Trophoblast cell (in vitro differentiated cells and primary cell): ENCODE measurements around the gene GRIA4.

Experiments used
- DNase-seq, 2 donors: peaks; one replicate each; pipeline ENCODE4 v3.0.0-alpha.2; 2016
- H2AFZ ChIP-seq: 2 replicates; pipeline ENCODE4 v1.6.1; 2013; ENCODE audit warnings: low read length, moderate library complexity, mild to moderate bottlenecking; ENCODE audit not compliant: insufficient read depth, poor library complexity
- H2AK5ac ChIP-seq: 2 replicates; pipeline ENCODE4 v1.6.1; 2013; ENCODE audit warnings: mild to moderate bottlenecking, low read length
- H2BK120ac ChIP-seq: 2 replicates; pipeline ENCODE4 v1.6.1; 2013; ENCODE audit warnings: low read length, mild to moderate bottlenecking, moderate library complexity; ENCODE audit not compliant: insufficient read depth, poor library complexity
- H2BK12ac ChIP-seq: 2 replicates; pipeline ENCODE4 v1.6.1; 2013; ENCODE audit warnings: mild to moderate bottlenecking, low read length, moderate library complexity
- H2BK5ac ChIP-seq: 2 replicates; pipeline ENCODE4 v1.6.1; 2013; ENCODE audit warnings: low read length, low read depth, moderate library complexity, mild to moderate bottlenecking; ENCODE audit not compliant: poor library complexity
- H3K14ac ChIP-seq: 2 replicates; pipeline ENCODE4 v1.6.1; 2013; ENCODE audit warnings: mild to moderate bottlenecking, low read length
- H3K18ac ChIP-seq: 2 replicates; pipeline ENCODE4 v1.6.1; 2013; ENCODE audit warnings: mild to moderate bottlenecking, low read length
- H3K23ac ChIP-seq: 2 replicates; pipeline ENCODE4 v1.6.1; 2013; ENCODE audit warnings: low read length
- H3K27ac ChIP-seq: 2 replicates; pipeline ENCODE4 v1.5.1; 2013; ENCODE audit warnings: low read depth, mild to moderate bottlenecking, inconsistent platforms, low read length, moderate library complexity
- H3K27me3 ChIP-seq: 2 replicates; pipeline ENCODE4 v1.6.1; 2013; ENCODE audit warnings: inconsistent platforms, mild to moderate bottlenecking, low read length, moderate library complexity; ENCODE audit not compliant: insufficient read depth
- H3K36me3 ChIP-seq, 2 experiments: 1 replicate in 1 of 2; 2 replicates in 1 of 2; pipeline ENCODE4 v1.6.1; 2013; ENCODE audit warnings: low read length in 2 of 2, mild to moderate bottlenecking in 2 of 2, moderate library complexity in 1 of 2; ENCODE audit not compliant: insufficient read depth in 2 of 2, control insufficient read depth in 1 of 2
- H3K4ac ChIP-seq: 2 replicates; pipeline ENCODE4 v1.6.1; 2013; ENCODE audit warnings: low read depth, mild to moderate bottlenecking, low read length, moderate library complexity
- H3K4me1 ChIP-seq, 2 experiments: 1 replicate in 1 of 2; 2 replicates in 1 of 2; pipeline ENCODE4 v1.6.1; 2013; ENCODE audit warnings: low read length in 2 of 2, mild to moderate bottlenecking in 2 of 2, moderate library complexity in 1 of 2; ENCODE audit not compliant: insufficient read depth in 2 of 2, control insufficient read depth in 1 of 2
- H3K4me2 ChIP-seq: 2 replicates; pipeline ENCODE4 v1.6.1; 2013; ENCODE audit warnings: inconsistent platforms, mild to moderate bottlenecking, low read length, moderate library complexity
- H3K4me3 ChIP-seq: 2 replicates; pipeline ENCODE4 v1.5.1; 2013; ENCODE audit warnings: mild to moderate bottlenecking, low read depth, low read length, inconsistent platforms
- H3K79me1 ChIP-seq: one replicate; pipeline ENCODE4 v1.6.1; 2013; ENCODE audit warnings: low read length
- H3K79me2 ChIP-seq: 2 replicates; pipeline ENCODE4 v1.6.1; 2013; ENCODE audit warnings: low read length, mild to moderate bottlenecking; ENCODE audit not compliant: control insufficient read depth, insufficient read depth, poor library complexity
- H3K9ac ChIP-seq: 2 replicates; pipeline ENCODE4 v1.6.1; 2013; ENCODE audit warnings: mild to moderate bottlenecking, low read length
- H3K9me3 ChIP-seq: 2 replicates; pipeline ENCODE4 v1.6.1; 2013; ENCODE audit warnings: low read depth, mild to moderate bottlenecking, control low read depth, inconsistent platforms, low read length; ENCODE audit not compliant: insufficient read depth
- H4K12ac ChIP-seq: 2 replicates; pipeline ENCODE4 v1.6.1; 2013; ENCODE audit warnings: low read depth, mild to moderate bottlenecking, low read length, moderate library complexity
- H4K8ac ChIP-seq: 2 replicates; pipeline ENCODE4 v1.6.1; 2013; ENCODE audit warnings: low read depth, mild to moderate bottlenecking, low read length, moderate library complexity
- H4K91ac ChIP-seq: one replicate; pipeline ENCODE4 v1.6.1; 2013; ENCODE audit warnings: low read depth, mild to moderate bottlenecking, low read length, moderate library complexity
- WGBS: extraction: QIAGEN DNeasy Blood & Tissue Kit; methylation state at CpG from one replicate; pipeline ENCODE4 v1.1.7; 2013; ENCODE audit warnings: missing lambda C conversion rate; ENCODE audit not compliant: insufficient read length, insufficient coverage; ENCODE audit errors: extremely low coverage; 5-methylcytosine and 5-hydroxymethylcytosine counted together

The GRIA4 gene

DNA sequence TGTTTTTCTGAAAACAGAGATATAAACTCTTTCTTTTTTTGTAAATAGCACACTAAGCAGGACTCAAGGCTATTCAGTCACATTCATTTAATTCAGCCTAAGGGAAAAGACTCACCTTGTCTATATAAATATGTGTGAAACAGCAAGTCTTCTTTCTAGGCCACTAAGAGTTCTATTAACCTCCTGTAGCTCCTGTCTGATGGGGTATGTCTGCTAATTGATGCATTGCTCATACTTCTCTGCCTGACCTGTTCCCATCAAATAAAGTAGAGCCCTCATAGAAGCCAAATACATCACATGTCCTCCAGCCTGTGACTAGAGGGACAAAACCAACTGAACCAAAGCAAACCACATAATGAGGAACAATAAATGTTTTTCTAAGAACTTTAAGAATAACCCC lies 344.0 kb downstream of the GRIA4 start:
- Histone ChIP-seq H4K12ac (no peak overlapping the region), H2BK5ac (no peak overlapping the region), H2AFZ (no peak overlapping the region), H3K36me3 (no peaks in the 10 kb centered on the region), H2BK120ac (no peak overlapping the region), H3K14ac (no peak overlapping the region), H3K79me1 (no peaks in the 10 kb centered on the region), H2AK5ac (no peak overlapping the region), H3K23ac (no peak overlapping the region), H3K27ac (no peak overlapping the region), H3K4me3 (no peak overlapping the region), H2BK12ac (no peak overlapping the region), H3K4me2 (no peak overlapping the region), H4K91ac (no peak overlapping the region), H3K4ac (no peak overlapping the region), H3K9me3 (no peaks in the 10 kb centered on the region), H4K8ac (no peak overlapping the region), H3K79me2 (no peaks in the 10 kb centered on the region), H3K9ac (no peak overlapping the region), H3K18ac (no peak overlapping the region), H3K27me3 (no peaks in the 10 kb centered on the region), H3K4me1 (no peaks in the 10 kb centered on the region)
- DNase-seq: no peak

- H2BK12ac ChIP-seq: no peak overlapping the region
- H4K12ac ChIP-seq: no peak overlapping the region
- H3K4ac ChIP-seq: no peak overlapping the region
These were observed 350.7 kb downstream of the GRIA4 start for GRCh38 chr11:105960252-105961245.

DNA sequence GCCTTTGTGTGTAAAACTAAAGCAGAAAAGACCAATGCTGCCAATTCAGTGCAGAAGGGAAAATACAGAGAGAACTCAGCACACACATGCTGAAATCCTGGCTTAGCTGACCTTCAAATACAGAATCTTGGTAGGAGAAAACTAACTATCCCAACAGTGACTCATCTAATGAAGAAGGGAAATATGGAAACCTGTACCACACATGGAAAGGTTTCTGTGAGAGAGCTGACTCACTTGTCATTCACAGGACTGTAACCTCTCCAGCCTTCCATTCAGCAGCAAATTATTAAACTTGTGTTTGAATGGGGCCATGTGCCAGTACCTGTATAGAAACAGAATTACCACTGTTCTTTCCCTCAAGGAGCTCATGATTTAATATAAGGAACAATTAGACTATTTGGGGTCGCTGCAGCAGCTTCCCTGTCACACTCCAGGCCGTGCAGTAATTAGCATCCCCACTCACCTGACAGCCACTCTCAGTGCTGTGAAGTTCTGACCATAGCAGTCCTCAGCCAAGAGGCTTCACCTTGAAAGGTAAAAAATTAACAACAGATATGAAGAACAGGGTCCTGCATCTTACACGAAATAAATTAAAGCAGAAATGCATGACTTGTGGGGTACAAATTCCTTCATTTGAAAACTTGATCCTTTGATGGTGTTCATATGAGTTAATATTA lies 358.3 kb downstream of the GRIA4 start:
- H4K91ac ChIP-seq: no peak overlapping the region
- no peak overlapping the region for H2AK5ac ChIP-seq
- WGBS: no CpG with 5 or more reads among the region's 3 CpGs
- no peak overlapping the region for H2BK12ac ChIP-seq
- H4K8ac ChIP-seq: no peak overlapping the region
- no peaks in the 10 kb centered on the region for H3K36me3 ChIP-seq
- no peaks in the 10 kb centered on the region for H3K4me1 ChIP-seq
- no peak overlapping the region for H3K23ac ChIP-seq
- no peak overlapping the region for H2BK120ac ChIP-seq
- no peak overlapping the region for H2BK5ac ChIP-seq
- H3K4me2 ChIP-seq: no peak overlapping the region
- no peak for DNase-seq
- H3K79me2 ChIP-seq: no peaks in the 10 kb centered on the region
- no peak overlapping the region for H2AFZ ChIP-seq
- H3K27me3 ChIP-seq: no peaks in the 10 kb centered on the region
- no peaks in the 10 kb centered on the region for H3K9me3 ChIP-seq
- no peak overlapping the region for H3K14ac ChIP-seq
- no peak overlapping the region for H3K18ac ChIP-seq
- H3K4me3 ChIP-seq: no peak overlapping the region
- H3K9ac ChIP-seq: no peak overlapping the region
- H4K12ac ChIP-seq: no peak overlapping the region
- H3K4ac ChIP-seq: no peak overlapping the region
- H3K27ac ChIP-seq: no peak overlapping the region
- no peaks in the 10 kb centered on the region for H3K79me1 ChIP-seq

More at GRCh38 chr11:105960252-105961245, 350.7 kb downstream of the GRIA4 start:
- H3K27me3 ChIP-seq: no peaks in the 10 kb centered on the region
- no peak overlapping the region for H3K27ac ChIP-seq
- no CpG with 5 or more reads among the region's 22 CpGs for WGBS
- no peaks in the 10 kb centered on the region for H3K36me3 ChIP-seq
- no peak overlapping the region for H2AK5ac ChIP-seq
- no peak overlapping the region for H3K4me2 ChIP-seq
- H4K91ac ChIP-seq: no peak overlapping the region
- H3K18ac ChIP-seq: no peak overlapping the region
- no peak overlapping the region for H2BK120ac ChIP-seq
- H2BK5ac ChIP-seq: no peak overlapping the region
- no peak overlapping the region for H3K4me3 ChIP-seq
- H3K79me2 ChIP-seq: no peaks in the 10 kb centered on the region
- H3K4me1 ChIP-seq: peaks cover 3 to 4% of the 10 kb centered on the region in 2 experiments
- no peak overlapping the region for H3K23ac ChIP-seq
- no peak overlapping the region for H3K9ac ChIP-seq
- H4K8ac ChIP-seq: no peak overlapping the region
- H3K9me3 ChIP-seq: peaks cover 2% of the 10 kb centered on the region
- peak; percentile 3 to 32 for DNase-seq
- H2AFZ ChIP-seq: peak overlapping the region; percentile 73
- no peaks in the 10 kb centered on the region for H3K79me1 ChIP-seq
- H3K14ac ChIP-seq: no peak overlapping the region

GRCh38 chr11:105969756-105970155 lies 359.9 kb downstream of the GRIA4 start:
- Histone ChIP-seq H2BK12ac (no peak overlapping the region), H4K91ac (no peak overlapping the region), H3K4me3 (no peak overlapping the region), H4K12ac (no peak overlapping the region), H3K4me2 (no peak overlapping the region), H2AFZ (no peak overlapping the region), H3K23ac (no peak overlapping the region), H3K27me3 (no peaks in the 10 kb centered on the region), H3K4ac (no peak overlapping the region), H3K27ac (no peak overlapping the region), H3K4me1 (no peaks in the 10 kb centered on the region), H2BK120ac (no peak overlapping the region), H3K79me1 (no peaks in the 10 kb centered on the region), H2AK5ac (no peak overlapping the region), H3K9me3 (no peaks in the 10 kb centered on the region), H3K14ac (no peak overlapping the region), H3K9ac (no peak overlapping the region), H4K8ac (no peak overlapping the region), H3K36me3 (no peaks in the 10 kb centered on the region), H2BK5ac (no peak overlapping the region), H3K18ac (no peak overlapping the region), H3K79me2 (no peaks in the 10 kb centered on the region)
- no peak for DNase-seq
- WGBS: no CpG with 5 or more reads among the region's 1 CpG
